HEK293 (cell line): ENCODE results near the gene HOXD9.

ENCODE experiments used
- GLI4 ChIP-seq: fragments of 450-650 bp; formaldehyde crosslinking; IDR thresholded peaks from 2 replicates; pipeline ENCODE4 v1.5.1; 2016; ENCODE audit warnings: missing biosample characterization, missing genetic modification characterization
- YY1 ChIP-seq: fragments of 450-650 bp; formaldehyde crosslinking; IDR thresholded peaks from 2 replicates; pipeline ENCODE4 v1.5.1; 2018; ENCODE audit warnings: missing biosample characterization, missing genetic modification characterization
- ZNF585B ChIP-seq: fragments of 450-650 bp; formaldehyde crosslinking; IDR thresholded peaks from 2 replicates; pipeline ENCODE4 v1.5.1; 2016; ENCODE audit warnings: missing biosample characterization, missing genetic modification characterization
- ZNF701 ChIP-seq: fragments of 450-650 bp; formaldehyde crosslinking; IDR thresholded peaks from 2 replicates; pipeline ENCODE4 v1.5.1; 2016; ENCODE audit warnings: missing biosample characterization, missing genetic modification characterization
- ZXDB ChIP-seq: fragments of 450-650 bp; formaldehyde crosslinking; IDR thresholded peaks from 2 replicates; pipeline ENCODE4 v1.5.1; 2016; ENCODE audit warnings: missing biosample characterization, missing genetic modification characterization
- TF ChIP-seq, protein P1 (sequence below): fragments of 450-650 bp; formaldehyde crosslinking; IDR thresholded peaks from 2 replicates; pipeline ENCODE4 v1.5.1; 2016; ENCODE audit warnings: missing biosample characterization, missing genetic modification characterization
- TF ChIP-seq, protein P2 (sequence below): fragments of 450-650 bp; formaldehyde crosslinking; IDR thresholded peaks from 2 replicates; pipeline ENCODE4 v1.5.1; 2016; ENCODE audit warnings: missing biosample characterization, missing genetic modification characterization
- TF ChIP-seq, protein P3 (sequence below): fragments of 450-650 bp; formaldehyde crosslinking; IDR thresholded peaks from 2 replicates; pipeline ENCODE4 v1.5.1; 2016; ENCODE audit warnings: missing biosample characterization, missing genetic modification characterization
- TF ChIP-seq, protein P4 (sequence below): sonication (generic); formaldehyde crosslinking; IDR thresholded peaks from 2 replicates; pipeline ENCODE4 v1.8.1; 2022; ENCODE audit warnings: mild to moderate bottlenecking, moderate library complexity, missing genetic modification reagents

DNA sequence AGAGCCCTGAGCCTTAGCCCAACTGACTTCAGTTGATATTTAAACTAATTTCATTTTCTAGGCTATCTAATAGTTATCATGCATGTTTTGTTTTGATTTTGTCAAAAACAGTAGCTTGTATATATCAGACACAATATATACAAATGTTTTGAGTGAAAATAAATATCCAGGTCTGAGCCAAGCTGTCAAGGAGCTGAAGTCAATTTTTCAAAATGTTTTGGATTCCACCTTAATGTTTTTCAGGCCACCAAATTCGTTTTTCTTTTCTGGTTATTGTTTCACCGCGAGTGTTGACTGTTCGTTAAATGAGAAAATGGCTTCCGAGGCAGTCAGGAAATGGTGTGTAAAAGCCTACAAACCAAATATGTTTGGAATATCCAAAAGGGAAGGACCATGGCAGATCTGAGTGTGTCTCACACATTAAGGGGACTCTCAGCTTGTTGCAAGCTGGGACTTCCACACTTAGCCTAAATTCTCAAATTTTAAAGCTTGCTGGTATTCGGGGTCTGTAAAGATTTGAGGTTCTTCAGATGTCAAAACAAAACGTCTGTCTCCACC, 20.1 kb upstream of the HOXD9 start:
- TF ChIP-seq GLI4 (tag by site-specific recombination): no peak
- TF ChIP-seq, protein P1, sequence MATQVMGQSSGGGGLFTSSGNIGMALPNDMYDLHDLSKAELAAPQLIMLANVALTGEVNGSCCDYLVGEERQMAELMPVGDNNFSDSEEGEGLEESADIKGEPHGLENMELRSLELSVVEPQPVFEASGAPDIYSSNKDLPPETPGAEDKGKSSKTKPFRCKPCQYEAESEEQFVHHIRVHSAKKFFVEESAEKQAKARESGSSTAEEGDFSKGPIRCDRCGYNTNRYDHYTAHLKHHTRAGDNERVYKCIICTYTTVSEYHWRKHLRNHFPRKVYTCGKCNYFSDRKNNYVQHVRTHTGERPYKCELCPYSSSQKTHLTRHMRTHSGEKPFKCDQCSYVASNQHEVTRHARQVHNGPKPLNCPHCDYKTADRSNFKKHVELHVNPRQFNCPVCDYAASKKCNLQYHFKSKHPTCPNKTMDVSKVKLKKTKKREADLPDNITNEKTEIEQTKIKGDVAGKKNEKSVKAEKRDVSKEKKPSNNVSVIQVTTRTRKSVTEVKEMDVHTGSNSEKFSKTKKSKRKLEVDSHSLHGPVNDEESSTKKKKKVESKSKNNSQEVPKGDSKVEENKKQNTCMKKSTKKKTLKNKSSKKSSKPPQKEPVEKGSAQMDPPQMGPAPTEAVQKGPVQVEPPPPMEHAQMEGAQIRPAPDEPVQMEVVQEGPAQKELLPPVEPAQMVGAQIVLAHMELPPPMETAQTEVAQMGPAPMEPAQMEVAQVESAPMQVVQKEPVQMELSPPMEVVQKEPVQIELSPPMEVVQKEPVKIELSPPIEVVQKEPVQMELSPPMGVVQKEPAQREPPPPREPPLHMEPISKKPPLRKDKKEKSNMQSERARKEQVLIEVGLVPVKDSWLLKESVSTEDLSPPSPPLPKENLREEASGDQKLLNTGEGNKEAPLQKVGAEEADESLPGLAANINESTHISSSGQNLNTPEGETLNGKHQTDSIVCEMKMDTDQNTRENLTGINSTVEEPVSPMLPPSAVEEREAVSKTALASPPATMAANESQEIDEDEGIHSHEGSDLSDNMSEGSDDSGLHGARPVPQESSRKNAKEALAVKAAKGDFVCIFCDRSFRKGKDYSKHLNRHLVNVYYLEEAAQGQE (tag by site-specific recombination): no peak
- TF ChIP-seq, protein P2, sequence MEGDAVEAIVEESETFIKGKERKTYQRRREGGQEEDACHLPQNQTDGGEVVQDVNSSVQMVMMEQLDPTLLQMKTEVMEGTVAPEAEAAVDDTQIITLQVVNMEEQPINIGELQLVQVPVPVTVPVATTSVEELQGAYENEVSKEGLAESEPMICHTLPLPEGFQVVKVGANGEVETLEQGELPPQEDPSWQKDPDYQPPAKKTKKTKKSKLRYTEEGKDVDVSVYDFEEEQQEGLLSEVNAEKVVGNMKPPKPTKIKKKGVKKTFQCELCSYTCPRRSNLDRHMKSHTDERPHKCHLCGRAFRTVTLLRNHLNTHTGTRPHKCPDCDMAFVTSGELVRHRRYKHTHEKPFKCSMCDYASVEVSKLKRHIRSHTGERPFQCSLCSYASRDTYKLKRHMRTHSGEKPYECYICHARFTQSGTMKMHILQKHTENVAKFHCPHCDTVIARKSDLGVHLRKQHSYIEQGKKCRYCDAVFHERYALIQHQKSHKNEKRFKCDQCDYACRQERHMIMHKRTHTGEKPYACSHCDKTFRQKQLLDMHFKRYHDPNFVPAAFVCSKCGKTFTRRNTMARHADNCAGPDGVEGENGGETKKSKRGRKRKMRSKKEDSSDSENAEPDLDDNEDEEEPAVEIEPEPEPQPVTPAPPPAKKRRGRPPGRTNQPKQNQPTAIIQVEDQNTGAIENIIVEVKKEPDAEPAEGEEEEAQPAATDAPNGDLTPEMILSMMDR: no peak
- TF ChIP-seq YY1 (tag by site-specific recombination): no peak
- TF ChIP-seq ZXDB (tag by site-specific recombination): no peak
- no peak for TF ChIP-seq ZNF585B (tag by site-specific recombination)
- TF ChIP-seq, protein P3, sequence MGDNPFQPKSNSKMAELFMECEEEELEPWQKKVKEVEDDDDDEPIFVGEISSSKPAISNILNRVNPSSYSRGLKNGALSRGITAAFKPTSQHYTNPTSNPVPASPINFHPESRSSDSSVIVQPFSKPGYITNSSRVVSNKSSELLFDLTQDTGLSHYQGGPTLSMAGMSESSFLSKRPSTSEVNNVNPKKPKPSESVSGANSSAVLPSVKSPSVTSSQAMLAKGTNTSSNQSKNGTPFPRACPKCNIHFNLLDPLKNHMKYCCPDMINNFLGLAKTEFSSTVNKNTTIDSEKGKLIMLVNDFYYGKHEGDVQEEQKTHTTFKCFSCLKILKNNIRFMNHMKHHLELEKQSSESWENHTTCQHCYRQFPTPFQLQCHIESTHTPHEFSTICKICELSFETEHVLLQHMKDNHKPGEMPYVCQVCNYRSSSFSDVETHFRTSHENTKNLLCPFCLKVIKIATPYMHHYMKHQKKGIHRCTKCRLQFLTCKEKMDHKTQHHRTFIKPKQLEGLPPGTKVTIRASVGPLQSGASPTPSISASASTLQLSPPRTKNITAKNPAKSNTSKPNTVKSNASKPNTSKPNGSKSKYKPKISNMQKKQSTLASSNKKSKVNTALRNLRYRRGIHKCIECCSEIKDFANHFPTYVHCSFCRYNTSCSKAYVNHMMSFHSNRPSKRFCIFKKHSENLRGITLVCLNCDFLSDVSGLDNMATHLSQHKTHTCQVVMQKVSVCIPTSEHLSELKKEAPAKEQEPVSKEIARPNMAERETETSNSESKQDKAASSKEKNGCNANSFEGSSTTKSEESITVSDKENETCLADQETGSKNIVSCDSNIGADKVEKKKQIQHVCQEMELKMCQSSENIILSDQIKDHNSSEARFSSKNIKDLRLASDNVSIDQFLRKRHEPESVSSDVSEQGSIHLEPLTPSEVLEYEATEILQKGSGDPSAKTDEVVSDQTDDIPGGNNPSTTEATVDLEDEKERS (tag by site-specific recombination): no peak
- TF ChIP-seq ZNF701 (tag by site-specific recombination): no peak
- TF ChIP-seq, protein P4, sequence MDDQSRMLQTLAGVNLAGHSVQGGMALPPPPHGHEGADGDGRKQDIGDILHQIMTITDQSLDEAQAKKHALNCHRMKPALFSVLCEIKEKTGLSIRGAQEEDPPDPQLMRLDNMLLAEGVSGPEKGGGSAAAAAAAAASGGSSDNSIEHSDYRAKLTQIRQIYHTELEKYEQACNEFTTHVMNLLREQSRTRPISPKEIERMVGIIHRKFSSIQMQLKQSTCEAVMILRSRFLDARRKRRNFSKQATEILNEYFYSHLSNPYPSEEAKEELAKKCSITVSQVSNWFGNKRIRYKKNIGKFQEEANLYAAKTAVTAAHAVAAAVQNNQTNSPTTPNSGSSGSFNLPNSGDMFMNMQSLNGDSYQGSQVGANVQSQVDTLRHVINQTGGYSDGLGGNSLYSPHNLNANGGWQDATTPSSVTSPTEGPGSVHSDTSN (CRISPR knock-in tag): no peak
